ENCODE data around the gene TCERG1. TPM values are rescaled to one million over a fixed set of nuclear protein-coding genes. Genes with fewer than 3 reads are reported as not detected.

TCERG1 gene
- total RNA-seq, 1 experiment from 2014 or later: 83.5 TPM

DNA sequence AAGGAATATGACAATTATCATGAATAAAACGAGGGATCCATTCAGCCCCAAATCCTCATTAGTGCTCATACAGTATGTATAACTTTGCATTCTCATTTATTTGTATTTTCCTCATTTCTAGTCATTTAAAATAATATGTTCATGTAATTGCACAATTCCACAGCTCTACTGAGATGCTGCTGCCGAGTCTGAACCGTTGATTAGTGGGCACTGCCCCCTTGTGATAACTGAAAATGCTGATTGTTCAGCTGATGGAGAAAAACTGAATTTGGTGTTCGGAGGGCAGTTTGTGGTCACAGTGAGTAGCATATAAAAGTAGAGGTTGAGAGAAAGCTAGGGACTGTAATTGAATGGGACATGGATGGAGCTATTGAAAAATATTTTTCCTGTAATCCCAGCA lies 81.1 kb downstream of the TCERG1 start:
- Histone ChIP-seq H3K27ac (ENCODE audit: low read depth, low read length) (no peak overlapping the region), H2AFZ (ENCODE audit: low read depth, low read length, poor library complexity, severe bottlenecking) (no peak overlapping the region), H3K9me2 (ENCODE audit: insufficient read depth) (no peaks in the 10 kb centered on the region), H3K27me3 (ENCODE audit: insufficient read depth, low read length) (peaks cover 7% of the 10 kb centered on the region), H4K20me1 (ENCODE audit: insufficient read depth) (no peaks in the 10 kb centered on the region), H3K36me3 (ENCODE audit: control insufficient read depth in 1 of 2, insufficient read depth in 2 of 2, low read length in 2 of 2) (no peaks in the 10 kb centered on the region), H3K9me3 (ENCODE audit: control insufficient read depth in 1 of 2, insufficient read depth in 1 of 2, low read depth in 1 of 2, low read length in 2 of 2) (no peaks in the 10 kb centered on the region), H3K79me2 (ENCODE audit: insufficient read depth, low read length) (no peaks in the 10 kb centered on the region), H3K9ac (ENCODE audit: low read length) (no peak overlapping the region), H3K4me1 (ENCODE audit: control insufficient read depth in 1 of 2, insufficient read depth in 2 of 2, low read length in 2 of 2) (peaks cover 0 to under 1% of the 10 kb centered on the region in 2 experiments; a peak in 1 of 4 replicates), H3K4me2 (ENCODE audit: low read length) (no peak overlapping the region), H3K4me3 (replicated peaks in 1 of 2; ENCODE audit: low read depth in 1 of 2, low read length in 2 of 2) (no peak overlapping the region)
- no TSS peak for BruUV-seq (replicated peaks)
- ChIA-PET RAD21 (ENCODE audit: low non-redundant PET in 1 of 2, low total read pairs in 2 of 2, uncharacterized antibody in 2 of 2, unreplicated experiment in 2 of 2) (no interaction called here), POLR2A (interaction anchor here (0.8 kb wide), 1 partner anchor 12 kb away, joined by 3 read pairs; the partner anchor contains the start of gene GPR151), CTCF (interaction anchor here (1.0 to 2.0 kb wide), 5 partner anchors 11 to 661 kb away, joined by 3 to 10 read pairs (median 4); partner anchors contain the start of gene TCERG1)
- no peak for DNase-seq (ENCODE audit: low read depth, low spot score)
- intact Hi-C loops (cut with micrococcal nuclease): no loop called here
- ATAC-seq: peak; percentile 38
- TF ChIP-seq EZH2 (IDR thresholded peaks at IDR 0.05) (no peak), CEBPB (IDR thresholded peaks at IDR 0.05; ENCODE audit: low read depth) (peak; percentile 60), SRF (IDR thresholded peaks at IDR 0.05; ENCODE audit: low read depth) (no peak), SIN3A (IDR thresholded peaks at IDR 0.05; ENCODE audit: low read depth) (no peak), ZNF274 (IDR thresholded peaks at IDR 0.05; ENCODE audit: low read depth, low read length) (no peak), RAD21 (IDR thresholded peaks at IDR 0.05; ENCODE audit: low read depth) (peak; percentile 67)
- TF ChIP-seq, protein P1, sequence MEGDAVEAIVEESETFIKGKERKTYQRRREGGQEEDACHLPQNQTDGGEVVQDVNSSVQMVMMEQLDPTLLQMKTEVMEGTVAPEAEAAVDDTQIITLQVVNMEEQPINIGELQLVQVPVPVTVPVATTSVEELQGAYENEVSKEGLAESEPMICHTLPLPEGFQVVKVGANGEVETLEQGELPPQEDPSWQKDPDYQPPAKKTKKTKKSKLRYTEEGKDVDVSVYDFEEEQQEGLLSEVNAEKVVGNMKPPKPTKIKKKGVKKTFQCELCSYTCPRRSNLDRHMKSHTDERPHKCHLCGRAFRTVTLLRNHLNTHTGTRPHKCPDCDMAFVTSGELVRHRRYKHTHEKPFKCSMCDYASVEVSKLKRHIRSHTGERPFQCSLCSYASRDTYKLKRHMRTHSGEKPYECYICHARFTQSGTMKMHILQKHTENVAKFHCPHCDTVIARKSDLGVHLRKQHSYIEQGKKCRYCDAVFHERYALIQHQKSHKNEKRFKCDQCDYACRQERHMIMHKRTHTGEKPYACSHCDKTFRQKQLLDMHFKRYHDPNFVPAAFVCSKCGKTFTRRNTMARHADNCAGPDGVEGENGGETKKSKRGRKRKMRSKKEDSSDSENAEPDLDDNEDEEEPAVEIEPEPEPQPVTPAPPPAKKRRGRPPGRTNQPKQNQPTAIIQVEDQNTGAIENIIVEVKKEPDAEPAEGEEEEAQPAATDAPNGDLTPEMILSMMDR (IDR thresholded peaks at IDR 0.05 in 2 of 3, conservative IDR thresholded peaks at IDR 0.05 in 1 of 3; ENCODE audit: borderline replicate concordance in 1 of 3, insufficient read depth in 1 of 3, low read depth in 2 of 3, low read length in 2 of 3): peak; percentile 26 to 46 (median 34); a peak in 4 of 6 replicates
- TF ChIP-seq, protein P2, sequence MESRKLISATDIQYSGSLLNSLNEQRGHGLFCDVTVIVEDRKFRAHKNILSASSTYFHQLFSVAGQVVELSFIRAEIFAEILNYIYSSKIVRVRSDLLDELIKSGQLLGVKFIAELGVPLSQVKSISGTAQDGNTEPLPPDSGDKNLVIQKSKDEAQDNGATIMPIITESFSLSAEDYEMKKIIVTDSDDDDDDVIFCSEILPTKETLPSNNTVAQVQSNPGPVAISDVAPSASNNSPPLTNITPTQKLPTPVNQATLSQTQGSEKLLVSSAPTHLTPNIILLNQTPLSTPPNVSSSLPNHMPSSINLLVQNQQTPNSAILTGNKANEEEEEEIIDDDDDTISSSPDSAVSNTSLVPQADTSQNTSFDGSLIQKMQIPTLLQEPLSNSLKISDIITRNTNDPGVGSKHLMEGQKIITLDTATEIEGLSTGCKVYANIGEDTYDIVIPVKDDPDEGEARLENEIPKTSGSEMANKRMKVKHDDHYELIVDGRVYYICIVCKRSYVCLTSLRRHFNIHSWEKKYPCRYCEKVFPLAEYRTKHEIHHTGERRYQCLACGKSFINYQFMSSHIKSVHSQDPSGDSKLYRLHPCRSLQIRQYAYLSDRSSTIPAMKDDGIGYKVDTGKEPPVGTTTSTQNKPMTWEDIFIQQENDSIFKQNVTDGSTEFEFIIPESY (IDR thresholded peaks at IDR 0.05; ENCODE audit: extremely low read depth, insufficient replicate concordance, low read length): no peak

Data from HCT116 (cell line).